ENCODE measurements around the gene PTAFR. TPM values are rescaled to one million over a fixed set of nuclear protein-coding genes. Genes with fewer than 3 reads are reported as not detected.

The PTAFR gene
- total RNA-seq, 1 experiment from 2014 or later, result 1.9 TPM

DNA sequence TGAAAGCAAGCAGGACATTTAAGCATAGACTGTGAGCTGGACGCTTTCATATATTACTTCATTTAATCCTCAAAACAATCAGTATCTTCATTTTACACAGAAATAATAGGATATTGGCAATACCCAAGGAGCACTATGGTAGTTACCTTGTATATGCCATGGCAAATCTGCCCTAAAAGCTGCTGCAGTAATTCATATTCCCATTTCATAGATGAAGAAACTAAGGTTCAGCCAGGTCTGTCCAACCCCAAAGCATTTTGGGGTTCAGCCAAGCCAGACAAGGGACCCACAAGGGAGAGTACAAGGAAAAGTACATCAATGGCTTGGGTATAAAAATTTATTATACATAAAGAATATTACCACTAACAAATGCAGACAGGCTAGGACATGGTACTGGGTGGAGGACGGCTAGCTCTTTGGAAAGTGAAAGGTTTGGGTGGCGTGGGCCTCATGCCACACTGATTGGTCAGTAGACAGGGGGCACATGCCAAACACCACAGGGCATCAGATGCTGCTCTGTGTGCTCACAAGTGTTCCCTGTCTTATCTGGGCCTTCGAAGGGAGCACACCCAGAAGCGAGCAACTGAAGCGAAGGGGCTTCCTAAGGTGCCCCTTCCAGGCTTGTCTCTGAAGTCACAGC, 23.9 kb upstream of the PTAFR start:
- Histone ChIP-seq H2BK120ac (ENCODE audit: low read depth, low read length, poor library complexity, severe bottlenecking) (no peak overlapping the region), H3K9me3 (ENCODE audit: control insufficient read depth, low read depth, low read length) (no peaks in the 10 kb centered on the region), H2BK12ac (ENCODE audit: insufficient read length, low read depth, low read length) (no peak overlapping the region), H3T11ph (ENCODE audit: low read length) (no peak overlapping the region), H2BK15ac (ENCODE audit: low read depth, low read length) (no peak overlapping the region), H4K20me1 (ENCODE audit: control insufficient read depth, insufficient read depth, insufficient read length) (no peaks in the 10 kb centered on the region), H3K27ac (ENCODE audit: insufficient read length, low read depth, low read length) (no peak overlapping the region), H2BK20ac (ENCODE audit: low read depth, low read length, poor library complexity, severe bottlenecking) (no peak overlapping the region), H3K9ac (ENCODE audit: extremely low read depth, insufficient read length, low read length) (no peak overlapping the region), H2AK5ac (ENCODE audit: insufficient read length, low read length) (no peak overlapping the region), H3K18ac (ENCODE audit: insufficient read length, low read depth, low read length) (no peak overlapping the region), H4K8ac (replicated peaks; ENCODE audit: insufficient read length, low read depth, low read length) (no peak overlapping the region), H3K23ac (ENCODE audit: insufficient read length, low read depth, low read length) (no peak overlapping the region), H3K14ac (ENCODE audit: insufficient read depth, low read length) (no peak overlapping the region), H4K91ac (ENCODE audit: insufficient read length, low read depth, low read length) (no peak overlapping the region), H3K4me2 (ENCODE audit: insufficient read depth, insufficient read length, low read length) (no peak overlapping the region), H3K79me2 (ENCODE audit: insufficient read depth, low read length) (no peaks in the 10 kb centered on the region), H3K56ac (ENCODE audit: insufficient read length, low read depth, low read length) (no peak overlapping the region), H2AFZ (ENCODE audit: low read length) (no peak overlapping the region), H3K4ac (ENCODE audit: low read depth, low read length) (no peak overlapping the region), H4K5ac (ENCODE audit: insufficient read length, low read depth, low read length) (no peak overlapping the region), H3K23me2 (ENCODE audit: insufficient read length, low read depth, low read length, poor library complexity, severe bottlenecking) (no peaks in the 10 kb centered on the region), H3K4me1 (ENCODE audit: insufficient read depth, low read length) (peaks cover 7% of the 10 kb centered on the region; the same call in 1 of the 2 replicates), H3K79me1 (ENCODE audit: insufficient read depth, low read depth, low read length, poor library complexity, severe bottlenecking) (no peaks in the 10 kb centered on the region), H2BK5ac (ENCODE audit: insufficient read length, low read length) (no peak overlapping the region), H3K27me3 (ENCODE audit: insufficient read depth, low read length) (no peaks in the 10 kb centered on the region)
- TF ChIP-seq, protein P1, sequence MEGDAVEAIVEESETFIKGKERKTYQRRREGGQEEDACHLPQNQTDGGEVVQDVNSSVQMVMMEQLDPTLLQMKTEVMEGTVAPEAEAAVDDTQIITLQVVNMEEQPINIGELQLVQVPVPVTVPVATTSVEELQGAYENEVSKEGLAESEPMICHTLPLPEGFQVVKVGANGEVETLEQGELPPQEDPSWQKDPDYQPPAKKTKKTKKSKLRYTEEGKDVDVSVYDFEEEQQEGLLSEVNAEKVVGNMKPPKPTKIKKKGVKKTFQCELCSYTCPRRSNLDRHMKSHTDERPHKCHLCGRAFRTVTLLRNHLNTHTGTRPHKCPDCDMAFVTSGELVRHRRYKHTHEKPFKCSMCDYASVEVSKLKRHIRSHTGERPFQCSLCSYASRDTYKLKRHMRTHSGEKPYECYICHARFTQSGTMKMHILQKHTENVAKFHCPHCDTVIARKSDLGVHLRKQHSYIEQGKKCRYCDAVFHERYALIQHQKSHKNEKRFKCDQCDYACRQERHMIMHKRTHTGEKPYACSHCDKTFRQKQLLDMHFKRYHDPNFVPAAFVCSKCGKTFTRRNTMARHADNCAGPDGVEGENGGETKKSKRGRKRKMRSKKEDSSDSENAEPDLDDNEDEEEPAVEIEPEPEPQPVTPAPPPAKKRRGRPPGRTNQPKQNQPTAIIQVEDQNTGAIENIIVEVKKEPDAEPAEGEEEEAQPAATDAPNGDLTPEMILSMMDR (conservative IDR thresholded peaks at IDR 0.05), result no peak
- Mint-ChIP-seq H3K27me3 (ENCODE audit: low read depth) (peaks cover 1% of the 10 kb centered on the region; the same call in 1 of the 2 replicates), H3K9me3 (no peaks in the 10 kb centered on the region), H3K4me1 (peaks cover 24 to 25% of the 10 kb centered on the region in 2 experiments), H3K36me3 (ENCODE audit: insufficient read depth in 1 of 3, low read depth in 3 of 3) (peaks cover 31 to 64% (median 52%) of the 10 kb centered on the region in 3 experiments; a peak in 6 of 7 replicates), H3K27ac (no peak overlapping the region), H3K4me3 (no peak overlapping the region)
- no peak for DNase-seq
- no CpG with 5 or more reads among the region's 6 CpGs for WGBS (ENCODE audit: extremely low coverage, insufficient read length, low lambda C conversion rate)
